MG63 (cell line): Measurements from ENCODE around the gene PPME1. TPM values are rescaled to one million over a fixed set of nuclear protein-coding genes. Genes with fewer than 3 reads are reported as not detected.

Experiments used
- DNase-seq: peaks from one replicate; pipeline ENCODE4 v3.0.0-alpha.2; 2020
- H3K27me3 ChIP-seq: fragments of 250-450 bp; sonication (Bioruptor Pico); 2 replicates; pipeline ENCODE4 v1.5.1; 2020; ENCODE audit warnings: mild to moderate bottlenecking, moderate library complexity
- H3K36me3 ChIP-seq: fragments of 250-450 bp; sonication (Bioruptor Pico); 2 replicates; pipeline ENCODE4 v1.5.1; 2020; ENCODE audit warnings: mild to moderate bottlenecking, moderate library complexity
- H3K4me3 ChIP-seq: fragments of 250-450 bp; sonication (Bioruptor Pico); 2 replicates; pipeline ENCODE4 v1.5.1; 2020; ENCODE audit warnings: mild to moderate bottlenecking, moderate library complexity
- H3K9me3 ChIP-seq: fragments of 250-450 bp; sonication (Bioruptor Pico); 2 replicates; pipeline ENCODE4 v1.5.1; 2020; ENCODE audit warnings: mild to moderate bottlenecking, moderate library complexity
- total RNA-seq: library from RNA; depleted of rRNA; stranded (reverse); fragments of >200 nt; shearing (Covaris generic); gene quantifications from 2 replicates; pipeline ENCODE4 v1.2.3, GENCODE V29; 2014; ENCODE audit warnings: low replicate concordance

Gene PPME1
- total RNA-seq, 1 experiment from 2014 or later = 29.0 TPM

GRCh38 chr11:74196781-74197486 lies 25.8 kb downstream of the PPME1 start:
- H3K36me3 ChIP-seq = peaks cover 4% of the 10 kb centered on the region
- H3K9me3 ChIP-seq = no peaks in the 10 kb centered on the region; the same call in 1 of the 2 replicates
- H3K27me3 ChIP-seq = no peaks in the 10 kb centered on the region
- H3K4me3 ChIP-seq = no peak overlapping the region
- DNase-seq = no peak

GRCh38 chr11:74203966-74204365 lies 32.9 kb downstream of the PPME1 start:
- Histone ChIP-seq H3K36me3 (peaks cover 16% of the 10 kb centered on the region), H3K4me3 (no peak overlapping the region), H3K9me3 (no peaks in the 10 kb centered on the region), H3K27me3 (no peaks in the 10 kb centered on the region)
- DNase-seq = no peak

- DNase-seq = no peak
- no peaks in the 10 kb centered on the region for H3K27me3 ChIP-seq
- H3K36me3 ChIP-seq = peaks cover 16% of the 10 kb centered on the region
- no peak overlapping the region for H3K4me3 ChIP-seq
- H3K9me3 ChIP-seq = no peaks in the 10 kb centered on the region
Observed at GRCh38 chr11:74204701-74205100, 33.6 kb downstream of the PPME1 start.

- DNase-seq = no peak
- no peaks in the 10 kb centered on the region for H3K9me3 ChIP-seq
- H3K27me3 ChIP-seq = no peaks in the 10 kb centered on the region
- no peak overlapping the region for H3K4me3 ChIP-seq
- H3K36me3 ChIP-seq = peaks cover 16% of the 10 kb centered on the region
Observed at GRCh38 chr11:74205181-74205580, 34.1 kb downstream of the PPME1 start.

GRCh38 chr11:74206746-74207145 lies 35.7 kb downstream of the PPME1 start:
- no peak for DNase-seq
- Histone ChIP-seq H3K27me3 (no peaks in the 10 kb centered on the region), H3K9me3 (no peaks in the 10 kb centered on the region), H3K36me3 (peaks cover 19% of the 10 kb centered on the region), H3K4me3 (no peak overlapping the region)

- Histone ChIP-seq H3K4me3 (no peak overlapping the region), H3K36me3 (peaks cover 28% of the 10 kb centered on the region), H3K27me3 (no peaks in the 10 kb centered on the region), H3K9me3 (no peaks in the 10 kb centered on the region)
- no peak for DNase-seq
Observed at GRCh38 chr11:74208507-74208906, 37.4 kb downstream of the PPME1 start.

GRCh38 chr11:74212533-74212932 lies 41.4 kb downstream of the PPME1 start:
- Histone ChIP-seq H3K27me3 (no peaks in the 10 kb centered on the region), H3K4me3 (no peak overlapping the region), H3K9me3 (no peaks in the 10 kb centered on the region), H3K36me3 (peaks cover 35% of the 10 kb centered on the region)
- DNase-seq = no peak

- Histone ChIP-seq H3K36me3 (peaks cover 6% of the 10 kb centered on the region), H3K9me3 (no peaks in the 10 kb centered on the region), H3K4me3 (no peak overlapping the region), H3K27me3 (no peaks in the 10 kb centered on the region)
- DNase-seq = no peak
Observed at GRCh38 chr11:74220376-74220775, 49.3 kb downstream of the PPME1 start.

- peaks cover 8% of the 10 kb centered on the region; the same call in 1 of the 2 replicates for H3K36me3 ChIP-seq
- DNase-seq = no peak
- no peaks in the 10 kb centered on the region for H3K9me3 ChIP-seq
- no peaks in the 10 kb centered on the region for H3K27me3 ChIP-seq
- no peak overlapping the region for H3K4me3 ChIP-seq
Observed at GRCh38 chr11:74221816-74222215, 50.7 kb downstream of the PPME1 start.

GRCh38 chr11:74225565-74225964 lies 54.5 kb downstream of the PPME1 start:
- Histone ChIP-seq H3K4me3 (no peak overlapping the region), H3K9me3 (no peaks in the 10 kb centered on the region), H3K36me3 (peaks cover 8% of the 10 kb centered on the region; the same call in 1 of the 2 replicates), H3K27me3 (no peaks in the 10 kb centered on the region)
- no peak for DNase-seq

- H3K4me3 ChIP-seq = no peak overlapping the region
- peaks cover 14% of the 10 kb centered on the region for H3K36me3 ChIP-seq
- H3K9me3 ChIP-seq = no peaks in the 10 kb centered on the region
- no peak for DNase-seq
- H3K27me3 ChIP-seq = no peaks in the 10 kb centered on the region
Observed at GRCh38 chr11:74226907-74227306, 55.8 kb downstream of the PPME1 start.

- no peak for DNase-seq
- Histone ChIP-seq H3K27me3 (no peaks in the 10 kb centered on the region), H3K4me3 (no peak overlapping the region), H3K36me3 (peaks cover 18% of the 10 kb centered on the region), H3K9me3 (no peaks in the 10 kb centered on the region)
Observed at GRCh38 chr11:74232311-74232950, 61.3 kb downstream of the PPME1 start.

GRCh38 chr11:74233683-74234082 lies 62.6 kb downstream of the PPME1 start:
- H3K36me3 ChIP-seq = peaks cover 18% of the 10 kb centered on the region

GRCh38 chr11:74235121-74235520 lies 64.0 kb downstream of the PPME1 start:
- peaks cover 18% of the 10 kb centered on the region for H3K36me3 ChIP-seq
- H3K4me3 ChIP-seq = no peak overlapping the region
- H3K27me3 ChIP-seq = no peaks in the 10 kb centered on the region
- H3K9me3 ChIP-seq = no peaks in the 10 kb centered on the region
- no peak for DNase-seq

More at GRCh38 chr11:74233683-74234082, 62.6 kb downstream of the PPME1 start:
- H3K4me3 ChIP-seq = no peak overlapping the region
- DNase-seq = no peak
- no peaks in the 10 kb centered on the region for H3K9me3 ChIP-seq
- H3K27me3 ChIP-seq = no peaks in the 10 kb centered on the region

GRCh38 chr11:74237541-74237940 lies 66.5 kb downstream of the PPME1 start:
- H3K36me3 ChIP-seq = peaks cover 16% of the 10 kb centered on the region
- no peaks in the 10 kb centered on the region for H3K27me3 ChIP-seq
- H3K4me3 ChIP-seq = no peak overlapping the region
- DNase-seq = no peak
- H3K9me3 ChIP-seq = no peaks in the 10 kb centered on the region

GRCh38 chr11:74238243-74238642 lies 67.2 kb downstream of the PPME1 start:
- Histone ChIP-seq H3K4me3 (no peak overlapping the region), H3K9me3 (no peaks in the 10 kb centered on the region), H3K36me3 (peaks cover 12% of the 10 kb centered on the region), H3K27me3 (no peaks in the 10 kb centered on the region)
- DNase-seq = no peak

GRCh38 chr11:74248469-74248868 lies 77.4 kb downstream of the PPME1 start:
- Histone ChIP-seq H3K36me3 (peaks cover 31% of the 10 kb centered on the region), H3K27me3 (no peaks in the 10 kb centered on the region), H3K9me3 (no peaks in the 10 kb centered on the region), H3K4me3 (no peak overlapping the region)
- no peak for DNase-seq

- Histone ChIP-seq H3K9me3 (no peaks in the 10 kb centered on the region), H3K36me3 (peaks cover 31% of the 10 kb centered on the region), H3K4me3 (no peak overlapping the region), H3K27me3 (no peaks in the 10 kb centered on the region)
- no peak for DNase-seq
Observed at GRCh38 chr11:74249496-74249895, 78.4 kb downstream of the PPME1 start.
